CD4-positive, alpha-beta T cell treated with Interleukin-4 for 1 hour (primary cell): ENCODE results near the gene NBPF26.
"Not testable (repeated sequence)": the region's sequence is repeated elsewhere in the genome, so short reads cannot be mapped to it uniquely, and the experiment has no call there.

Experiments used
- DNase-seq, 2 donors: peaks; one replicate each; pipeline ENCODE4 v3.0.0-alpha.2; 2020 to 2022

Gene NBPF26

DNA sequence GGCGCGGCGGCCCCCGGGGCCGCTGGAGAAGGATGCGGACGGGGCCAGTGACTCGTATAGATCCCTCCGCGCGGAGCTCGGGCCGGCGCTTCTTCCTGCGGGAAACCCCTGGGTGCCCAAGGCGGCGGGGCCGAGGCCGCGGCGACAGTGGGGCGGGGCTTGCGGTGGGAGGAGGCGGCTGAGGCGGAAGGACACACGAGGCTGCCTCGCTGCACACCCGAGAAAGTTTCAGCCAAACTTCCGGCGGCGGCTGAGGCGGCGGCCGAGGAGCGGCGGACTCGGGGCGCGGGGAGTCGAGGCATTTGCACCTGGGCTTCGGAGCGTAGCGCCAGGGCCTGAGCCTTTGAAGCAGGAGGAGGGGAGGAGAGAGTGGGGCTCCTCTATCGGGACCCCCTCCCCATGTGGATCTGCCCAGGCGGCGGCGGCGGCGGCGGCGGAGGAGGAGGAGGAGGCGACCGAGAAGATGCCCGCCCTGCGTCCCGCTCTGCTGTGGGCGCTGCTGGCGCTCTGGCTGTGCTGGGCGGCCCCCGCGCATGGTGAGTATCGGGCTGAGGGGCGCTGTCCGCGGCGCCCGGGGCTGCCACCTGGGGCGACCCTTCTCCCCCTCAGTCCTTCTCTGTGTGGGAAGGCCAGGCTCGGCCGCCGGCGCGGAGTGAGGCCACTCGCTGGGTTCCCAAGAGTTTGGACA lies at the start of gene NBPF26:
Gene NBPF26 (plus strand): TSS at position 231 of the 688 bp plus-strand sequence.
- peak; percentile 88 to 90 for DNase-seq

DNA sequence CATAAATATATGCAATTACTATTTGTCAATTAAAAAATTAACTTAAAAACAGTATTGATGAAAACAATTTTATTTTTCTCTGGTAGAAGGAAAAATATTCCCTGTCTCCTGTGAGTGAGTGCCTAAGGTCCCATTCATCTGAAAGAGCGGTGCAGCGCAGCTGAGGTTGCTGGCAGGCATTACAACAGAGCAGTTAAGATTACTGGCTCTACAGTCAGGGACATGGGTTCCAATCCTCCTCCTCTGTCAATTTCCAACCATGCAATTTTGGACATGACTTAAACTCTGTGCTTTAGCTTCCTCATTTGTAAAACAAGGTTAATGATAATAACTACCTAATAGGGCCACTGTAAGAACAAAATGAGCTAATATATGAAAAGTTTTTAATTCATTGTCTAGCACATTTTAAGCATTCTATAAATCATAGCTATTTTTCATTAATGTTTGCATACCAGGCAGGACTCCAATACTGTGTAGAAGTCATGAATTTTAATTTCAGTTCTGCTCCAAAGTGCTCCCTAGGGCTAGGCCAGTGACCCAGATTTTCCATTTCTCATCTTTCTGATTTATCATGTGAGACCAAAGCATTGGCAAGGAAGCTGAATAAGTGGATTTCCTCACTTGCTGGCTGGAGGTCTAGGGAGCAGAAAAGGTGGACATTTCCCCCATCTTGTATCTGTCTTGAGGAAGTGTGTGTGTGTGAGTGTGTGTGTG lies 43.5 kb upstream of the NBPF26 start:
- DNase-seq: not testable (repeated sequence)

DNA sequence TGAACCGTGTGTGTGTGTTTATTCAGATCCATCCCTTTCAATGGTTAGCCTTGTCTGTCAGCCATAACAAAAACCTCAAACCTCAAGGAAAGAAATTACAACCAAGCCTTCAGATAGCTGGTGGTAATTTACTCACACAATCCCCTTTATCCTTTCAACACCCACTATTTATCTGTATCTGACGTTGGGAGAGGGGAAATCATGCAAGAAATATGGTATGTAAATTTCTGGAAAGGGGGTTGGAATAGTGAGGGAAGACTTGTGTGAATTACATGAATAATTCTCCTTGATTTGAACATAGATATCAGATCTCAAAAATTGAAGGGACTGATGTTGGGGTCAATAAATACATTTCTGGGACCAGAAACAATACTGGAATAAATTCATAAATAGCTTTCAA lies 42.8 kb upstream of the NBPF26 start:
- not testable (repeated sequence) for DNase-seq

DNA sequence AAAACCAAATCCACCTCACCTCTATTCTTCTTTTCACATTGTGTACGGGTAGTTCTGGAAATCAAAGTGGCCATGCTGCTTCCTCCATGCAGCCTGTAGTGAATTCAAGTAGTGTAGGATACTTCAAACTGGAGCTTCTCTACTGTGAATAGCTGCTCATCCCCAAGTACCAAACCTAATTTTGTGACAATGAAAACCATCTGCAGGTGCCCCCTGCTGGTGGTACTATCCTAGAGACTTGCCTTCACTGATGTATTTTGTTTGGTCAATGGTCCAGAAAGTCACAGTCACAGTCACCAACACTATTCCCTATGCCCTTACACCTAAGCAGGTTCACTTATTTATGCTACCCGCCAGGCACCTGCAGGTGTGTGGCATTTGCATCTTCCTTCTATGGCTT lies 39.3 kb upstream of the NBPF26 start:
- DNase-seq: not testable (repeated sequence)

DNA sequence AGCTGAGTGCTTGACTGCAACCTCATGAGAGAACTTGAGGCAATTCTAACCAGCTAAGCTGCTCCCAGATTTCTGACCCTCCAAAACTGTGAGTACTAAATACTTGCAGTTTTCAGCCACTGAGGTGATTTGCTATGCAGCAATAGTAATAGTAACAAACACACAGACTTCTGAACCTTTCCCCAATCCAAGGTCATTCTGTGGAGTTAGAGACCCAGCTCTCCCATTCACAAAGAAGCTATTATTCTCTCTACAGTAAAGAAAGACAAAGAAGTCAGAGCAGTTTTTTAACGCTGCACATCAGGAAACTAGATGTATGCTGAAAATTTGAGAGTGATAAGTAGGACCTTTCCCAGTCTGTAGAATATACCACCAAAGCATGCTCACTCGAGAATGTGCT lies 38.1 kb upstream of the NBPF26 start:
- not testable (repeated sequence) for DNase-seq

DNA sequence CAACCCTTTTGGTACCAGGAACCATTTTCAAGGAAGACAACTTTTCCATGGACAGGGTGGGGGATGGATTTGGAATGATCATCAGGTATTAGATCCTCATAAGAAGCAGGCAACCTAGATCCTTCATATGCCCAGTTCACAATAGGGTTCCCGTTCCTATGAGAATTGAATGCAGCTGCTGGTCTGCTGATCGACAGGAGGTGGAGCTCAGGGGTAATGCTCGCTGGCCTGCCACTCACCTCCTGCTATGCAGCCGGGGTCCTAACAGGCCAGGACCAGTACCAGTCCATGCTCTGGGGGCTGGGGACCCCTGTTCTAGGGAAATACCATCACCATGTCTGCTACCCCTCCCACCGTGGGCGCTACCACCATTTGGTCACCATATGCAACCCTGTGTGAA lies 36.5 kb upstream of the NBPF26 start:
- DNase-seq: not testable (repeated sequence)

DNA sequence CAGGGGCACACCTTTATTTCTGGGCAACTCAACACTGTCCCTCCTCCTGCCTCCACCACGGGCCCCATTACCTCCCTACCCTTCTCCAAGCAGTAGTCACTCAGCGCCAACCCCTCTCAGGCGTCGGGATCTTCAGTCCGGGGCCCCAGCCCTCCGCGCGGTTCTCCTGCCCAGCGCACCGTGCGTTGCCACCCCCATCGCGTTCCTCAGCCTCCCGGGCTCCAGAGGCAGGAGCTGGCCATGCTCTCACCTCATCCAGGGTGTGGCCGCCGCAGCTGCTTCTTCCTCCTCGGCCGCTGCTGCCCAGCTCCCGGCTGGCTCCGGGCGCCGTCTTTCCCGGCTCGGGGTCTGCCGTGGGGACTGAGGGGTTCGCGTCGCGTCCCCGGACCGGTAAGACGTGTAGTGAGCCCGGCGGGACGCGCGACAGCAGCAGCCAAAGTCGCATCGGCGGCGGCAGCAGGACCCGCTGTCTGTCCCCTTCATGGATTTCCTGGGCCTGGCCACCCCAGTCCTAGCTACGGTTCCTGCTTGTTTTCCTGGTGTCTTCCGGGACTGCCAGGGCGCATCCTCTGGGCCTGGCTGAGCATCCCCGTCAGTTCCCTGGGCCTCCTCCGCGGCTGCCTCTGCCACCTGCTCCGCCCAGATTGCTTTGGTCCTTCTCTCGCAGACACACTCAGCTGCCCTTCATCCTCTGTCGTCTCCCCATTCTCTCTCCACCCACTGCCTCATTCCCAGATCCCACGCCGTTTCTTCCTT lies 22.8 kb upstream of the NBPF26 start:
- DNase-seq: not testable (repeated sequence)

DNA sequence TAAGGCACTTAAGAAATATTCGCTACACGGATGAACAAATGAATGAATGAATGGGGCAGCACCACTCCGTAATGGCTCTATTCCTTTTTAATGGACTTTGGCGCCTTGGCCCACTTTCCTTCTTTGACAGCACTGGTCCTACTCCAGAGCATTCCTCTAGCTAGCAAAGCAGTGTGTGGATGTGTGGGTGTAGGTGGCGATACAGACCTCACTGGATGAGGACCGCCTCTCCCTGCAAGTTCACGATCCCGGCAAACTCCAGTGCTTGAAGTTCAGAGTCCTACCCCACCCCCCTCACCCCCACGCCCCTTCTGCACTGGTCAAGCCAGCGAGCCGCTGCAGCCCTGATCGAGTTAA lies 409 bp upstream of the NBPF26 start:
- DNase-seq: not testable (repeated sequence)

DNA sequence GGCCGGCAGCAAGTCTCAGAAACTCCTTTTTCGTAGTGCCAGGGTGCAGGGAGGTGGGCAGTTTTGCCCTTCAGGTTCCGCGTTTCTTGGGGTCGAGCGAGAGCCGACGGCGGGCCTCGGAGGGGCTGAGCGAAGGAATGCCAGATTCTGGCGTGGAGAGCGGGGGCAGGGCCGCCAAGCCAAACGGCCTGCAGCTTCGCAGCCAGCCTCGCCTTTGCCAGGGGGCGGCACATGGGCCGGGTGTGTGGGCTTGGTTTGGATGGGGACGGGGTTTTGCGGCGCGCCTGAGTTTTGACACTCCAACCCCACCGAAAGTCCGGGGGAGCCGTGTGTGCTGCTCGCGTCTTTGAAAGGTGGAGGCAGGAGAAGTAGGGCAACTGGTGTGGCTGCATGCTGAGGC lies 762 bp downstream of the NBPF26 start:
- peak in 1 of 2 donors; percentile 11 for DNase-seq

DNA sequence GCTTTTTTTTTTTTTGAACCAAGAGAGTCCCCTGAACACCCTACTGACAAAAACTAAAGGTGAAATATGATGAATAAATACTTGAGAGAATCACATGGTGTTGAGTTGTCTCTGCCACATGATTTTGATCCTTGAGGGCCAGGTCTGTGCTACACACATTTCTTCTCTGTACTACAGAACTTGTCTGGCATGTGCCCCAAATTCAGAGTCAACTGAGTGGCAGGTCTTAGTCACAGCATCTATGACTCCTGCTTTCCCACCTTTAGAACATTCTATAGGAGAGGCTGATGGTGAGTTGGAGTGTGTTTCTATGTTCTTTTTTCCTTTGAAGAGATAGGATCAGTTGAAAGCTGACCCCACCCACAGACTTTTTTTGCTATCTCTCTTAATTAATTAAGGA lies 5.1 kb downstream of the NBPF26 start:
- DNase-seq: not testable (repeated sequence)

DNA sequence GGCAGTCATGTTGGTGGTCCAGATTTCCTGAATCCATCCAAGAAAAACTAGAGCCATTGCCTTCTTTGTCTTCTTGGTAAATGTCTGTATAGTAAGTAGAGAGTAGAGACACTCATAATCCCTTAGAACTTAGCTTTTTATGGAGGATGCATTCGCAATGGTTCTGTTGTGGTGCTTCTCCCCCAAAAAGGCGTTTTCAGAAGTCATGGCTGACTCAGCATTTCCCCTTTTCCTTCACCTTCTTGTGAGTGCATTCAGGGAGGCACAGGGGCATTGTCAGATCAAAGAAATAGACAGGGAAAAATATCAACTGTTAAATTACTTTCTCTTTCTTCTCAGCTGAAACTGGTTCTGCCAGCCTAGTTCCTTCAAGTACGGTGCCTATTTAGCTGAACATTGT lies 45.3 kb downstream of the NBPF26 start:
- peak in 1 of 2 donors; percentile 12 for DNase-seq

DNA sequence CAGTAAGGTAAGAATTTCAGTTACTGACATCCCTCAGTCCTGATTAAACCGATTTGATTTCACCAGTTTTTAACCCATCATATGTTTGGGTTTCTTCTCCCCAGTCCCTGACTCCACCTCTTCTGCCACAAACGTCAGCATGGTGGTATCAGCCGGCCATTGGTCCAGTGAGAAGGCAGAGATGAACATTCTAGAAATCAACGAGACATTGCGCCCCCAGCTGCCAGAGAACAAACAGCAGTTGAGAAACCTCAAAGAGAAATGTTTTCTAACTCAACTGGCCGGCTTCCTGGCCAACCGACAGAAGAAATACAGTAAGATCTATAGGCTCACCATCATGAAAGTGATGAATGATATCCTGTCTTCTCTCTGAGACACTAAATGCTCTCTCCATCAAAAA lies 81.7 kb downstream of the NBPF26 start:
- peak in 1 of 2 donors; percentile 22 for DNase-seq

DNA sequence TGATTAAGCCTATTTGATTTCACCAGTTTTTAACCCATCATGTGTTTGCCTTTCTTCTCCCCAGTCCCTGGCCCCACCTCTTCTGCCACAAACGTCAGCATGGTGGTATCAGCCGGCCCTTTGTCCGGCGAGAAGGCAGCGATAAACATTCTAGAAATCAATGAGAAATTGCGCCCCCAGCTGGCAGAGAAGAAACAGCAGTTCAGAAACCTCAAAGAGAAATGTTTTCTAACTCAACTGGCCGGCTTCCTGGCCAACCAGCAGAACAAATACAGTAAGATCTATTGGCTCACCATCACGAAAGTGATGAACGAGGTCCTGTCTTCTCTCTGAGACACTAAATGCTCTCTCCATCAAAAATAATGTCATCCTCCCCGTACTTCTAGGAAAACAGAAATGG lies 88.1 kb downstream of the NBPF26 start:
- DNase-seq: peak; percentile 55 to 62

DNA sequence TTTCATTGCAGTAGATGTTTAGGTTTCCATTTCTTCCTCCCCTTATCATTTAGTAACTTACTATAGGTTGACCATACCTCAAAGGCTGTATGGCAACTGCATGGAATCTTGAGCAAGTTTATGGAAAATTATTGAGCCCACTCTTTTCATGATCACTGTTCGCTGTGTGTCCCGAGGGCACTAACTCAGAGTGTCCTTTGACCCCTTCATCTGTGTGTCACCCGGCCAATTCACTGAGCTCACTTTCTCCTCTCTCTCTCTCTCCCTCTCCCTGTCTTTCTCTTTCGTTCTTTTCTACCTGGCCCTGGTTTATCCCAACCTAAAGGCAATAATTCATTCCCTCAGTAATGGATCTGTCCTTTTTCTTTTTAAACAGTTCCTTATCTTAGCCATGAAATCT lies 101.3 kb downstream of the NBPF26 start:
- DNase-seq: not testable (repeated sequence)

DNA sequence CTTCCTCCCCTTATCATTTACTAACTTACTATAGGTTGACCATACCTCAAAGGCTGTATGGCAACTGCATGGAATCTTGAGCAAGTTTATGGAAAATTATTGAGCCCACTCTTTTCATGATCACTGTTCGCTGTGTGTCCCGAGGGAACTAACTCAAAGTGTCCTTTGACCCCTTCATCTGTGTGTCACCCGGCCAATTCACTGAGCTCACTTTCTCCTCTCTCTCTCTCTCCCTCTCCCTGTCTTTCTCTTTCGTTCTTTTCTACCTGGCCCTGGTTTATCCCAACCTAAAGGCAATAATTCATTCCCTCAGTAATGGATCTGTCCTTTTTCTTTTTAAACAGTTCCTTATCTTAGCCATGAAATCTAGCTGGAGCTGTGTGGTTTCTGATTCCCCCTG lies 102.9 kb downstream of the NBPF26 start:
- not testable (repeated sequence) for DNase-seq

DNA sequence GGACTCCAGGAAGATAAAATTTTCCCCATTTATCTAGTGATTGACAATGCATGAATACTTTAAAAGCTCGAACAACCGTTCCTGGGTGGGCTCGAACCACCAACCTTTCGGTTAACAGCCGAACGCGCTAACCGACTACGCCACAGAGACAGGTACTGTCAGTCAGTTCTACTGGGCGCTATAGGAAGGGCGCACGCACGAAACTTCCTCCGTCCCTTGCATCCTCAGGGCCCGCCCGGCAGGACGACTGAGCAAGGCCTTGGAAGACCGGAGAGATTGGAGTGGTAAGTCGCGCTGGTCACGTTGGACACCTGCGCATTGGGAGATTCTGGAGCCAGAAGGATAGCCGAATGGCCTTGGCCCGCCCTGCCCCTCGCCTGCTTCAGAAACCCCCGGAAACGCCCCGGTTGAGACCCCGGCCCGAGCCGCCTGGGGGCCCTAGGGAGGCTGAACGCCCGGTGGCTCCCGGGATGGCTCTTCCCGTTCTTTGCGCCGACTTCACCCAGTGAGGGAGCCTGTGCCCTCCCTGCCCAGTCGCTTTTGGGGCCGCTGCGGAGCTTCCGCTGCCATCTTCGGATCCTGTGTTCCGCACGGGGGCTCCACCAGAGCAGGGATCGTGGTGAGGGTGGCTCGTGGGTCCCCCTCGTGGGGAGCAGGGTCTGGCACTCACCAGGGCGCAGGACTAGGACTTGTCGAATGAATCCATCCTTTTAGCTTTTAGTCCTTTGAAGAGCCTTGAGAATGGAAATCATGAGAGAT lies 120.6 kb downstream of the NBPF26 start:
- DNase-seq: peak; percentile 88 to 91

DNA sequence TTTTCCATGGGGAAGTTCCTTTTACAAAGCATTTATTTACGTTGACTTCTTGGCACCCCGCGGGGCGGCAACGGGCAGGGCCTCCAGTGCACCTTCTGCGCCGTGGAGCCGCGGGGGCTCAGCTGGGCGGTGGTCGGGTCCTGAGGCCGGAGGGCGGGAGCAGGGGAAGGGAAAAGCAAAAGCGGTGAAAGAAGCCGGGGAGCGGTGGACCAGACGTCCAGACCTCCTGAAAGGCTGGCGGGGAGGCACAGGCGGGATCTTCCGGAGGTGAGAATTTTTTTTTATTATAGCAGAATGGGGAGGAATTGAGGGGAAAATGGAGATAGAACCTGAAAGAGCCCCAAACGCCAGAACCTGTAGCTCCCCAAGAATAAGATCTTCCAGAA lies 121.2 kb downstream of the NBPF26 start:
- DNase-seq: not testable (repeated sequence)

DNA sequence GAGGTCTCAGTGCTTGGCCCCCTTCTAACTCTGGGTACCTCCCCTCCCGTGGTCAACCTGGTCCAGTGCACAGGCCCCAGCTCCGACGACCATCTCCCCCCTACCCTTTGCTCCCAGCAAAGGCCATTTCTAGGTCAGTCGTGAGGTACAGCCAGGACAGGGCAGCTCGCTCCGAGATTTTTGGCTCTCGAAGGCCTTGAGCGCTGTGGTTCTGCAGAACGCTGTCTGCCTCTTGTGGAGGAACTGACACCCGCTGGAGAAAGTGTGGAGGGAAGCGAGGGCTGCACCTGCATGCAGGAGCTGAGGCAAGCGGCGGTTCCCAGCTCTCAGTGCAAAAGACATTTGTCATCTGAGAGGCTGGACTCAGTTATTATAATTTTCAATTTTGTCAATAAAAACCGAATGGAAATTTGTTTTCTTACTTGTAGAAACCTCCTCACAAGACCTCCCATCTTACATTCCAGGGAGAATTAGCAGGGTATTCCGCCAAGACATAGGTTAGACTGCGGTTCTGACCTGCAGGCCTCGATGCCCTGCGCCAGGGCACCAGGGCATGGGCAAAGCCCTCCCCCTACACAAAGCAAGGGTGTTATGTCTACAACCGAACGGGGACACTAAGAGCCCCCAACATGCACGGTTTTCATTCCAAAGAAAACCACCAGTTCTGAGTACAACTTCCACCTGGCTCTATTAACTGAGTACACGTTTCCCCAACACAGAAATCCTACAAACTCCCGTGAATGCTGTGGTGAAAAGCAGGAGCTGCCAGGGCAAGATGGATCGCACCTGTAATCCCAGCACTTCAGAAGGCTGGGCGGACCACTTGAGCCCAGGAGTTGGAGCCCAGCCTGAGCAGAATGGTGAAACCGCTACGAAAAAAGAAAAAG lies 125.9 kb downstream of the NBPF26 start:
- DNase-seq: peak; percentile 52 to 54

DNA sequence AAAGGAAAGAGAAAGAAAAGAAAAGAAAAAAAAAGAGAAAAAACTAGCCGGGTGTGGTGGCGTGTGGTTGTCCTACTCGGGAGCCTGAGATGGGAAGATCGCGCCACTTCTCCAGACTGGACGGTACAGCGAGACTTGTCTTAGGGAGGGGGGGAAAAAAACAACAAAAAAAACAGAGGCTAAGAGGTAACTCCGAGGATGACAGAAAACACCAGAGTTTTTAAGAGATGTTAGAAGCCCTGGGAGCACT lies 126.5 kb downstream of the NBPF26 start:
- DNase-seq: not testable (repeated sequence)

DNA sequence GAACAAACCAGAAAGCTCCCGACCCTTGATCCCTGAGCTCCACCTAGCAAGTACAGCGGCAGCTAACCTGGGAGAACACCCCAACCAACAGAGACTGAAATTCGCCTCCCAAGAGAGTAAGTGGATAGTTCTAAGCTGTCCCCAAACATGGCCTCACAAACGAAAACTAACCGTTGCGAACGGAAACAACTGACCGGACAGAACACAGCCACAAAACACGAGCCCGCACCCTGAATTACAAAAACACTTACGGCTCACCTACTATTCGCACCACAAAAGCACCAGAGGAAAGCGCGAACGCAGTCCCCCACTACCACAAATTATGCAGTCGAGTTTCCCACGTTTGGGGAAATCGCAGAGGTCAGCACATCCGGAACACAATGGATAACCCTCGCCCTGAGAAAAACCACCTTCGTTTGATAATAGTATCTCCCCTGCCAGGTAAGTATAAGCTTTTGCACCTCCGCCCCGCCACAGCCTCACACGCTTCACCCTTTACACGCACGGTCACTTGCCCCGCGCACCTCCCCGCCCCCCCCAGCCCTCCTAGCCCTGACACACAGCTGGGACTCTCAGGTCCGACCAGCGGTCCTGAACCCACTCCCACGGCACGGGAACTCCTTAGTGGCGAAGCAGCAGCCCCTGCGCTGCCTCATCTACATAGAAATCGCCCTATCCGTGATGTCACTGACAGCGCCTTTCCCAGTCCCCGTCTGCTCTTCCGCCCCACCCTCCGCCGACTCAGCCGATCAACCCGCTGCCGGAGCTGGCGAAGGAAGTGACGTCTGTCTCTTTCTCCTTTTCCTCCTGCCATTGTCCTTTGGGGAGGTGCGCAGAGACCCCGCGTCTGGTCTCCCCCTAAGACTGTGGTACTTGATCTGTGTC lies 127.0 kb downstream of the NBPF26 start:
- peak; percentile 95 for DNase-seq

DNA sequence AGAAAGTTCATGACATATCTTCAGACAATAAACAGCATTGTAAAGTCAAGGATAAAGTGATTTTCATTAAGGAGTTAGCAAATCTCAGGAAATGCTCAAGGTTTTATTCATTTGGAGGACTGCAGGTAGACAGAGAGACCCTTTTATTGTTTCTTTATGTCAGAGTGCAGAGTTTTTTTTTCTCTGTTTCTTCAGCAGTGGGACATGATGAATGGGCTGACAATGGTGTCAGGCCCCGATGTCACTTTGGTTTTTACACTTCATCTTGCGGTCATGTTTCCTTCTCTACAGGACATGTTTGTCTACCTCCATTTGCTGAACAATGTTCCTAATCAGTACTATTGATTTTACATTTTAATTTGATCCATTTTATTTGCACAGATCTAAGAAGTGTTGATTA lies 134.4 kb downstream of the NBPF26 start:
- DNase-seq: peak in 1 of 2 donors; percentile 13
